Measurements from ENCODE around the gene UCP1. TPM values are rescaled to one million over a fixed set of nuclear protein-coding genes. Genes with fewer than 3 reads are reported as not detected.
A peak's percentile ranks its signal among the peaks of the same experiment; 100 is the strongest.

The UCP1 gene, protein sequence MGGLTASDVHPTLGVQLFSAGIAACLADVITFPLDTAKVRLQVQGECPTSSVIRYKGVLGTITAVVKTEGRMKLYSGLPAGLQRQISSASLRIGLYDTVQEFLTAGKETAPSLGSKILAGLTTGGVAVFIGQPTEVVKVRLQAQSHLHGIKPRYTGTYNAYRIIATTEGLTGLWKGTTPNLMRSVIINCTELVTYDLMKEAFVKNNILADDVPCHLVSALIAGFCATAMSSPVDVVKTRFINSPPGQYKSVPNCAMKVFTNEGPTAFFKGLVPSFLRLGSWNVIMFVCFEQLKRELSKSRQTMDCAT
- total RNA-seq (2022) (not detected in 2 replicates), Bru-seq, nascent RNA (percentile 20 among the genes with signal in this experiment), BruChase-seq, experiment 1, labeled RNA remaining after a 6-hour chase (percentile 22 among the genes with signal in this experiment), BruChase-seq, experiment 2, labeled RNA remaining after a 2-hour chase (percentile 13 among the genes with signal in this experiment)
- long read RNA-seq, result 0 reads

GRCh38 chr4:140568507-140569306 lies at the start of gene UCP1:
Gene UCP1, minus strand, starts transcription at chr4:140568961. Its CDS starts 232 bp downstream, at chr4:140568729.
- peak; percentile 21 for DNase-seq (ENCODE audit: unreplicated experiment)
- H3K4me3 Mint-ChIP-seq (ENCODE audit: unreplicated experiment), result peak within 1 kb of the TSS; percentile 67
- no TSS peak for BruUV-seq (replicated peaks)
- no peaks in the 10 kb centered on the region for H3K4me1 Mint-ChIP-seq (ENCODE audit: insufficient read depth, unreplicated experiment)
- no peaks in the 10 kb centered on the region for H3K36me3 Mint-ChIP-seq (ENCODE audit: insufficient read depth, unreplicated experiment)
- peaks cover 20% of the 10 kb centered on the region for H3K9me3 Mint-ChIP-seq (ENCODE audit: unreplicated experiment)
- intact Hi-C loops (cut with micrococcal nuclease), result no loop called here
- CTCF ChIA-PET, result interaction anchor here (0.7 to 1.2 kb wide), 3 partner anchors 21 to 281 kb away, joined by 3 read pairs; no protein-coding TSS in a partner anchor
- POLR2A ChIA-PET, result interaction anchor here (0.5 kb wide), 1 partner anchor 171 kb away, joined by 4 read pairs; no protein-coding TSS in a partner anchor
- TF ChIP-seq, protein P1, sequence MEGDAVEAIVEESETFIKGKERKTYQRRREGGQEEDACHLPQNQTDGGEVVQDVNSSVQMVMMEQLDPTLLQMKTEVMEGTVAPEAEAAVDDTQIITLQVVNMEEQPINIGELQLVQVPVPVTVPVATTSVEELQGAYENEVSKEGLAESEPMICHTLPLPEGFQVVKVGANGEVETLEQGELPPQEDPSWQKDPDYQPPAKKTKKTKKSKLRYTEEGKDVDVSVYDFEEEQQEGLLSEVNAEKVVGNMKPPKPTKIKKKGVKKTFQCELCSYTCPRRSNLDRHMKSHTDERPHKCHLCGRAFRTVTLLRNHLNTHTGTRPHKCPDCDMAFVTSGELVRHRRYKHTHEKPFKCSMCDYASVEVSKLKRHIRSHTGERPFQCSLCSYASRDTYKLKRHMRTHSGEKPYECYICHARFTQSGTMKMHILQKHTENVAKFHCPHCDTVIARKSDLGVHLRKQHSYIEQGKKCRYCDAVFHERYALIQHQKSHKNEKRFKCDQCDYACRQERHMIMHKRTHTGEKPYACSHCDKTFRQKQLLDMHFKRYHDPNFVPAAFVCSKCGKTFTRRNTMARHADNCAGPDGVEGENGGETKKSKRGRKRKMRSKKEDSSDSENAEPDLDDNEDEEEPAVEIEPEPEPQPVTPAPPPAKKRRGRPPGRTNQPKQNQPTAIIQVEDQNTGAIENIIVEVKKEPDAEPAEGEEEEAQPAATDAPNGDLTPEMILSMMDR (IDR thresholded peaks at IDR 0.05; ENCODE audit: unreplicated experiment), result no peak
- H3K27ac Mint-ChIP-seq (ENCODE audit: low read depth, unreplicated experiment), result no peak within 1 kb of the TSS
- H3K27me3 Mint-ChIP-seq (ENCODE audit: insufficient read depth, unreplicated experiment), result no peaks in the 10 kb centered on the region

DNA sequence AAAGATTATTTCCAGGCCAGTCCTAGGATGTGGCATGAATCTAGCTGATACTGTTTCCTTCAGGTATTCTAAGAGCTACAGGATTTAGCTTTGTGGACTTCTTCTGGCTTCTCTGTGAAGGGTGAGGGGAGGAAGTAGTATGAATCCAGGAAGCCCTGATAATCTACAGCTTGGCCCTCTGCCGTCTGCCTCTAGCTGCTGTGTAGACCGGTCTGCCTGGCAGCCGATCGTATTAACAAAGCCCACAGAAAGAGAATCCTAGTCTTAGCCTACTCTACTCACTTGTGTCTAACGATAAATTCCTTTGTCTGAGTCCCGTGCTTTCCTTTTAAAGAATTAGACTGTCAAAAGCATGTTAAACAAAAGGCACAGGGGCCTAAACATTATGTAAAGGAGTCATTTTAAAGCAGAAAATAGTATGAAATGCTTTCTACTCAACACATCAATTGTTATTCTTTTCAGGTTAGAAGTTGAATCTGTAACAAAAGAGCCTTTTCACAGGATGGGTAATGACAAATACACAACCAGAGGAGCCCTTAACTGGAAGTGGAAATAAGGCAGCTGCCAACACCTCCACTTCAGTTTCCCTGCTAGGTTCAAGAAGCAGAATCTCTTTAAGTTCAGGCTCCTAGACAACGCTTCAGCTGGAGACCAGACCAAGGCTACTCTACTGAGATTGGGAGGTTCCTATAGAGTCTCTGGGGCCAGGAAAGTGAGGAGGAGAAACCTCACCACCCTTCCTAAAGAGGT lies 48.9 kb upstream of the UCP1 start:
- Mint-ChIP-seq H3K4me3 (ENCODE audit: unreplicated experiment) (no peak overlapping the region), H3K27ac (ENCODE audit: low read depth, unreplicated experiment) (no peak overlapping the region), H3K9me3 (ENCODE audit: unreplicated experiment) (no peaks in the 10 kb centered on the region), H3K36me3 (ENCODE audit: insufficient read depth, unreplicated experiment) (peaks cover 3% of the 10 kb centered on the region), H3K4me1 (ENCODE audit: insufficient read depth, unreplicated experiment) (no peaks in the 10 kb centered on the region), H3K27me3 (ENCODE audit: insufficient read depth, unreplicated experiment) (no peaks in the 10 kb centered on the region)
- TF ChIP-seq, protein P1 (IDR thresholded peaks at IDR 0.05; ENCODE audit: unreplicated experiment), result no peak
- intact Hi-C loops (cut with micrococcal nuclease), result loop anchor here (10.0 kb wide), 1 partner anchor 363 kb away; no protein-coding TSS in a partner anchor
- no peak for DNase-seq (ENCODE audit: unreplicated experiment)
- ChIA-PET POLR2A (no interaction called here), CTCF (interaction anchor here (0.6 to 2.0 kb wide), 5 partner anchors 9 to 258 kb away, joined by 3 to 8 read pairs (median 3); no protein-coding TSS in a partner anchor)
- no TSS peak for BruUV-seq (replicated peaks)

GRCh38 chr4:140615451-140615850 lies 46.7 kb upstream of the UCP1 start:
- Mint-ChIP-seq H3K36me3 (ENCODE audit: insufficient read depth, unreplicated experiment) (no peaks in the 10 kb centered on the region), H3K27me3 (ENCODE audit: insufficient read depth, unreplicated experiment) (no peaks in the 10 kb centered on the region), H3K9me3 (ENCODE audit: unreplicated experiment) (no peaks in the 10 kb centered on the region), H3K4me1 (ENCODE audit: insufficient read depth, unreplicated experiment) (no peaks in the 10 kb centered on the region), H3K27ac (ENCODE audit: low read depth, unreplicated experiment) (no peak overlapping the region), H3K4me3 (ENCODE audit: unreplicated experiment) (no peak overlapping the region)
- POLR2A ChIA-PET, result no interaction called here
- TF ChIP-seq, protein P1 (IDR thresholded peaks at IDR 0.05; ENCODE audit: unreplicated experiment), result no peak
- CTCF ChIA-PET, result interaction anchor here (0.7 to 3.0 kb wide), 2 partner anchors 256 to 360 kb away, joined by 4 to 15 read pairs; no protein-coding TSS in a partner anchor
- BruUV-seq (replicated peaks), result no TSS peak
- intact Hi-C loops (cut with micrococcal nuclease), result loop anchor here (10.0 kb wide), 1 partner anchor 361 kb away; no protein-coding TSS in a partner anchor
- no peak for DNase-seq (ENCODE audit: unreplicated experiment)
